ENCODE results near the gene RBM27.
"Not testable (repeated sequence)": the region's sequence is repeated elsewhere in the genome, so short reads cannot be mapped to it uniquely, and the experiment has no call there.

DNA sequence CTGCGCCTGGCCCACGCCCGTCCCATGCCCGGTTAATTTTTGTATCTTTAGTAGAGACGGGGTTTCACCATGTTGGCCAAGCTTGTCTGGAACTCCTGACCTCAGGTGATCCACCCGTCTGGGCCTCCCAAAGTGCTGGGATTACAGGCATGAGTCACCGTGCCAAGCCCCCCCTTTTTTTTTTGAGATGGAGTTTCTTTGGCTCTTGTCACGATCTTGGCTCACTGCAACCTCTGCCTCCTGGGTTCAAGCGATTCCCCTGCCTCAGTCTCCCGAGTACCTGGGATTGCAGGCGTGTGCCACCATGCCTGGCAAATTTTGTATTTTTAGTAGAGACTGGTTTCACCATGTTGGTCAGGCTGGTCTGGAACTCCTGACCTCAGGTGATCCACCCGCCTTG, 1.6 kb upstream of the RBM27 start:
- not testable (repeated sequence) for TF ChIP-seq CTCF, POLR2A (IDR thresholded peaks at IDR 0.05)

Measured in body of pancreas (tissue), 4 donors.